Astrocyte (in vitro differentiated cells and primary cell): ENCODE data around the gene PRR35.

ENCODE experiments used
- CTCF ChIP-seq: IDR thresholded peaks from 2 replicates; pipeline ENCODE4 v1.5.1; 2011; ENCODE audit warnings: low read depth, mild to moderate bottlenecking, inconsistent platforms, low read length, moderate library complexity; ENCODE audit not compliant: insufficient read depth
- EZH2 ChIP-seq: IDR thresholded peaks from 2 replicates; pipeline ENCODE4 v1.6.1; 2012; ENCODE audit warnings: mild to moderate bottlenecking, low read length, inconsistent platforms; ENCODE audit not compliant: insufficient read depth

- TF ChIP-seq CTCF (no peak), EZH2 (no peak)
Measured at GRCh38 chr16:591231-591630, 31.0 kb downstream of the PRR35 start.
